HEK293 (cell line): ENCODE data around the gene PAM.

ENCODE experiments used
- CTCF ChIP-seq: fragments of 450-650 bp; formaldehyde crosslinking; IDR thresholded peaks from 2 replicates; pipeline ENCODE4 v1.5.1; 2016; ENCODE audit warnings: missing biosample characterization, missing genetic modification characterization
- ZNF548 ChIP-seq: fragments of 450-650 bp; formaldehyde crosslinking; IDR thresholded peaks from 2 replicates; pipeline ENCODE4 v1.5.1; 2016; ENCODE audit warnings: missing biosample characterization, missing genetic modification characterization

GRCh38 chr5:102865171-102865509, 110.0 kb downstream of the PAM start:
- TF ChIP-seq CTCF (tag by site-specific recombination) = no peak
- TF ChIP-seq ZNF548 (tag by site-specific recombination) = no peak
